RWPE2 (cell line): ENCODE results near the gene FAM107B.

Experiments used
- ATAC-seq: fragments of 200-7000 bp; cut with Tn5 transposase; 3 replicates; pipeline ENCODE4 v1.9.1; 2021; ENCODE audit warnings: low read depth
- DNase-seq: peaks from one replicate; pipeline ENCODE4 v3.0.0-alpha.2; 2020; ENCODE audit warnings: low spot score
- H3K27ac ChIP-seq: fragments of 450-650 bp; 2 replicates; pipeline ENCODE4 v1.5.1; 2017; ENCODE audit warnings: mild to moderate bottlenecking; ENCODE audit not compliant: poor library complexity, severe bottlenecking
- H3K27me3 ChIP-seq: fragments of 250-450 bp; sonication (Bioruptor Pico); 2 replicates; pipeline ENCODE4 v1.5.1; 2021; ENCODE audit warnings: mild to moderate bottlenecking, moderate library complexity; ENCODE audit not compliant: insufficient read depth, poor library complexity, severe bottlenecking
- H3K36me3 ChIP-seq: fragments of 250-450 bp; sonication (Bioruptor Pico); 2 replicates; pipeline ENCODE4 v1.5.1; 2020; ENCODE audit warnings: low read depth, mild to moderate bottlenecking, moderate library complexity
- H3K4me1 ChIP-seq: fragments of 250-450 bp; sonication (Bioruptor Pico); 2 replicates; pipeline ENCODE4 v1.5.1; 2021; ENCODE audit warnings: mild to moderate bottlenecking, moderate library complexity; ENCODE audit not compliant: insufficient read depth, poor library complexity, severe bottlenecking
- H3K4me3 ChIP-seq: fragments of 250-450 bp; sonication (Bioruptor Pico); 2 replicates; pipeline ENCODE4 v1.5.1; 2021; ENCODE audit warnings: mild to moderate bottlenecking, moderate library complexity; ENCODE audit not compliant: severe bottlenecking
- H3K9me3 ChIP-seq: fragments of 250-450 bp; sonication (Bioruptor Pico); 2 replicates; pipeline ENCODE4 v1.5.1; 2021; ENCODE audit warnings: mild to moderate bottlenecking, moderate library complexity; ENCODE audit not compliant: severe bottlenecking
- CTCF ChIP-seq: fragments of 450-650 bp; IDR thresholded peaks from one replicate; pipeline ENCODE4 v1.5.1; 2017; ENCODE audit warnings: mild to moderate bottlenecking, moderate library complexity; ENCODE audit not compliant: poor library complexity, severe bottlenecking

Gene FAM107B

DNA sequence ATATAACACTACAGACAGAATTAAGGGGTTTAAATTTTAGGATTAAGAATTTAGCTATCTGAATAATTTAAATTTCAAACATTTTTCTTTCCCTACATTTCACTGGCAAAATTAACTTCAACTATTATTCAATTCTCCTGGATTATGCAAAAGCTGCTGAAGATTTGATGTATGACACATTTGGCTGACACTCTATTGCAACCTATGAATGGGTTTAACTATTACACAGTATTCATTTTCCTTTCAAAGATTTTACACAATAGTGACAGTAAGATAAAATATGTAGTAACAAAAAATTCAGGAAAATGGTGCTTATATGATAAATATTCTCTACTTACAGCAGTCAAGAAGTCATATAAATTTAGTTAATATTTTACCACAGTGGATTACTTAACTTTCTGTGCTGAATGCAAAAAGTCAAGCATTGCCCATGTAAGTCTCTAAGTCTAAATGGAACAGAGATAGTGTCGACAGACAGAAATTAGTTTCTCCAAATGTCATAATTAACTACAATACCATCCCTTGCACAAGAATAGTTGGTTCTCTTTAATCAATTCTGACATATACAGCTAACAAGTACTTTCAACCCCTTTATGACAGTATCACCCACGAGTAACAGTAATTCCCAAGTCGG is 249.9 kb downstream of the FAM107B start:
- Histone ChIP-seq H3K4me3 (no peak overlapping the region), H3K27me3 (no peaks in the 10 kb centered on the region), H3K4me1 (no peaks in the 10 kb centered on the region), H3K27ac (no peak overlapping the region), H3K36me3 (peaks cover 4% of the 10 kb centered on the region; the same call in 1 of the 2 replicates), H3K9me3 (no peaks in the 10 kb centered on the region)
- ATAC-seq: no peak
- no peak for TF ChIP-seq CTCF
- DNase-seq: no peak

DNA sequence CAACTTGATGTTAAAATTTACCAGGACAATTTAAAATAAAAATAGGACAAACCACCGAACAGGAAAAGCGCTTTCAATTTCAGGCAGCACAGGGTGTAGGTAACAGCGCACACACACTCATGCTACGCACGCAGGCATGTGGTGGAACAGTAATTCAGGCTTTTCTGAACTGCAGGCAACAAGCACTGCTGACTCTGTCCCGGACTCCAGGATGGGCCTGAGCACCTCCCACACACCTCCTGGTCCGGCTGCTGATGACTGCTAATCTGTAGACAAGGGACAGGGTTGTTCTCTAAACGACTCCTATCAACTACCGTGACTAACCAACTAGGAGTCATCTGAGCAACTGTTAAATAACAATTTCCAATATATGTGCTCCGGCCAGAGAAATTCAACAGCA is 251.4 kb downstream of the FAM107B start:
- TF ChIP-seq CTCF: no peak
- Histone ChIP-seq H3K9me3 (no peaks in the 10 kb centered on the region), H3K4me3 (no peak overlapping the region), H3K27me3 (no peaks in the 10 kb centered on the region), H3K36me3 (no peaks in the 10 kb centered on the region), H3K4me1 (no peaks in the 10 kb centered on the region), H3K27ac (no peak overlapping the region)
- DNase-seq (no peak), ATAC-seq (no peak)

GRCh38 chr10:14519785-14520184 is 254.9 kb downstream of the FAM107B start:
- no peaks in the 10 kb centered on the region for H3K27me3 ChIP-seq
- no peak for ATAC-seq
- H3K9me3 ChIP-seq: no peaks in the 10 kb centered on the region
- H3K36me3 ChIP-seq: no peaks in the 10 kb centered on the region
- no peak for DNase-seq
- no peaks in the 10 kb centered on the region for H3K4me1 ChIP-seq
- H3K4me3 ChIP-seq: no peak overlapping the region
- no peak for TF ChIP-seq CTCF
- no peak overlapping the region for H3K27ac ChIP-seq

- Histone ChIP-seq H3K4me1 (no peaks in the 10 kb centered on the region), H3K9me3 (no peaks in the 10 kb centered on the region), H3K4me3 (no peak overlapping the region), H3K27me3 (no peaks in the 10 kb centered on the region), H3K27ac (no peak overlapping the region), H3K36me3 (no peaks in the 10 kb centered on the region)
- DNase-seq (no peak), ATAC-seq (no peak)
- no peak for TF ChIP-seq CTCF
These were observed 256.5 kb downstream of the FAM107B start for GRCh38 chr10:14518149-14518548.

DNA sequence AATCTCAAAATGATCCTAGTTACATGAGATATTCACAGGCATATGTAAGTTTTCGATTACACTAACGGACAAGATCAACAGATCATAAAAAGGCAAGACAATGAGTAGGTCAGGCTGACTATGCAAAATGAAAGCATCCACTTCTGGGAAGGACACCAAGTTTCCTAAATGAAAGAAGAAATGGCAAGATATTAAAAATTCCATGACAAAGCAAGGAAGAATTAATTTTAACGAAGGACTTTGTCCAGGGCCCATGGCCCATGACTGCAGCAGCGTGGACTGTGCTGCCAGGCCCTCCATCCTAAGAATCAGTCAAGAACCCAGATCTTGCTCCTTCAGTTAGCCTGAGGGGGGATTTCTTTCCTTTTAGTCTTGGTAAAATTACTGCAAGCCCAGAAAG is 261.6 kb downstream of the FAM107B start:
- Histone ChIP-seq H3K4me3 (no peak overlapping the region), H3K27ac (no peak overlapping the region), H3K36me3 (no peaks in the 10 kb centered on the region), H3K27me3 (no peaks in the 10 kb centered on the region), H3K4me1 (no peaks in the 10 kb centered on the region), H3K9me3 (peaks cover 2% of the 10 kb centered on the region)
- no peak for TF ChIP-seq CTCF
- no peak for DNase-seq
- no peak for ATAC-seq
